ENCODE data around the gene CABP2.
"Not testable (repeated sequence)": the region's sequence is repeated elsewhere in the genome, so short reads cannot be mapped to it uniquely, and the experiment has no call there.

Gene CABP2

DNA sequence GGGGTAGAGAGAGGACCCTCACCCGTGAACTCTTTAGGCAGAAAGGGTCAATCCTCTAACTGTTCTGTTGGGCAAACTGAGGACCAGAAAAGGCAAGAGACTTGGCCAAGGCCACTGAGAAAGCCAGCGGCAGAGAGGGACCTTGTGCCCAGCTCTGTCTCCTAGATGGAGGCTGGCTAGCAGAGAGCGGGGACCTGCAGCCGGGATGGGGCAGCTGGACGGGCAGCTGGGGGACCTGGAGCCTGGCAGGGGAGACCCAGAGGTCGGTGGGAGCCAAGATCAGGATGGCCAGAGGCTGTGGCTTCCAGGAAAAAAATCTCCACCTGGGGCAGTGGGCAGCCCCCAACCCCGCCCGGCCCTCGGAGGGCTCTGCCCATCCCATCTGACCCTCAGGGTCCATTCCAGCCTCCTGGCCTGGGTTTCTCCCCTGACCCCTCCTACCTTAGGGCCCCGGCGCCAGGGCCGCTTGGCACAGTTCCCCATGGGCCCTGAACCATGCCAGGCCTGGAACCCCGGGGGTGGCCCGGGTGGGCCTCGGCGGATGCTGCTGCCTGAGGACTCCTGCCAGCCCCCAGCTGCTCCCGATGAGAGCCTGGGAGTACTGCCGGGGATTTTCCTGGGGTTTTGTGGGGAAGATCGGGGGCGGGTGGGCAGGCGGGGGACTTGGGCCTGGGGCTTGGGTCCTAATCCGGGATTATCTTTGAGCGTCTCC is at the start of gene CABP2:
Gene CABP2, minus strand, starts transcription at position 603 of the 712 bp plus-strand sequence. Its CDS starts 120 bp downstream, at position 483.
- no peak for DNase-seq

DNA sequence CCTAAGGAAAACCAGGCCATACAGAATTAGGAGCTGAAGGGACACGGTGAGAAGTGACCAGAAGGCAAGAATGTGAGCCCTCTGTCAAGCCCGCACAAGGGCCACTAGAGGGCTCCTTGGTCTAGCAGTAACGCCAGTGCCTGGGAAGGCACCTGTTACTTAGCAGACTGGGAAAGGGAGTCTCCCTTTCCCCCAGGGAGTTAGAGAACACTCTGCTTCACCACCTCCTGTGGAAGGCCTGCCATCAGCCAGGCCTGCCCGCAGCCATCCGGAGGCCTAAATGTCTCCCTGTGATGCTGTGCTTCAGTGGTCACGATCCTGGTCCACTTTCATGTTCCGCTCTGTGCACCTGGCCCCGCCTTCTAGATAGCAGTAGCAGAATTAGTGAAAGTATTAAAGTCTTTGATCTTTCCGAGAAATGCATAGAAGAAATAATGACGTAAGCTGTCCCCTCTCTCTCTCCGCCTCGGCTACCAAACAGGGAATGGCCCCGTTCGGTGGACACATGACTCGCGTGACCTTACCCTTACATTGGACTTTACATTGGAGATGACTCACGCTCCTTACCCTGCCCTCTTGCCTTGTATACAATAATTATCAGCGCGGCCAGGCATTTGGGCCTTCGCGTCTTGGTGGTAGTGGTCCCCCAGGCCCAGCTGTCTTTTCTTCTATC is 49.6 kb upstream of the CABP2 start:
- DNase-seq, result peak; percentile 79

DNA sequence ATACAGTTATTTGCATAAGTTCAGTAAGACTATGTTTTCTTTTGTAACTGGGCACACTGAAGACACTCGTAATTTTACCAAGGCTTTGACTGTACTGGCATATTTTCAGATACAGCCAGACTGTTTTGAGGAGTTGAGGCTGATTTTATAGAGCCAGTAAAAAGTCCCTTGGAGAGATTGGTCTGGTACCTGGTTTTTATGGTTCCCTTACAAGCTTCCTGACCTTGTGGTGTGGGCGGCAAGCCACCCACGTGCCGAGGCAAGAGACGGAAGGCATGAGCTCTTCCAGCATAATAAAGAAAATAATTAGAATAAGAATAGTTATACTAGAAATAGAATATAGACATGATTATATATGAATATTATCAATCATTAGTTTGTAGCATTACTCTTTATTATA is 49.1 kb upstream of the CABP2 start:
- no peak for DNase-seq

DNA sequence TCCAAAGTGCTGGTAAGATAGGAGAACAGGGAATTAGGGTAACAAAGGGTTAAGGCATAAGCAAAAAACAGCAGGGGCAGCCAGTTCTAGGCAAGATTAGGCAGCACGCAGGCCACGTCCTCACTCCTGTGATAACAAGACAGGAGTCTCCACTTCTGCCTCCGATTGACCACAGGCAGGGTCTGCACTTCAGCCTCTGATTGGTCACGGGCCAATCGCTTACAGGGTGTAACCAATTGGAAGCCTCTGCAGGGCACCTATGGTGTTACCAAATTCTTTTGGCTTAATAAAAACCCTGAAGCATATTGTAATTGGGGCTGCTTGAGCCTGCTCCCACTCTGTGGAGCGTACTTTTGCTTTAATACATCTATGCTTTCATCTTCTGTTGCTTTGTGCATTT is 48.2 kb upstream of the CABP2 start:
- no peak for DNase-seq

DNA sequence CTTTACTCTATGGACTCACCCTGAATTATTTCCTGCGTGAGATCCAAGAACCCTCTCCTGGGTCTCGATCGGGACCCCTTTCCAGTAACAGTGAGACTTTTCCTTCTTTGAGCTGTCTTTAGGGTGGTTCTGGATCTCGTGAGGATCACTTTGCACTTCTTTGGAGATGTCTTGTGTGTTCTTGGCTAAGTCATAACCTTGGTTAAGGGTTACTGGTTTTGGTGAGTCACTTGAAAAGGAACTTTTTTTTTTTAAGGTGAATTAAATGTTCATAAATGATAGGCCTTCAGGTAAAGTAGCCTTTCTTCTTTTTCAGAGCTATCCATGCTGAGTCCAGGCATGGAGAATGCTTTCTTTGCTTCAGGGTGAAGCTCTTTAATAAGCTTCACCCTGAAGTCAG is 41.0 kb upstream of the CABP2 start:
- no peak for DNase-seq

DNA sequence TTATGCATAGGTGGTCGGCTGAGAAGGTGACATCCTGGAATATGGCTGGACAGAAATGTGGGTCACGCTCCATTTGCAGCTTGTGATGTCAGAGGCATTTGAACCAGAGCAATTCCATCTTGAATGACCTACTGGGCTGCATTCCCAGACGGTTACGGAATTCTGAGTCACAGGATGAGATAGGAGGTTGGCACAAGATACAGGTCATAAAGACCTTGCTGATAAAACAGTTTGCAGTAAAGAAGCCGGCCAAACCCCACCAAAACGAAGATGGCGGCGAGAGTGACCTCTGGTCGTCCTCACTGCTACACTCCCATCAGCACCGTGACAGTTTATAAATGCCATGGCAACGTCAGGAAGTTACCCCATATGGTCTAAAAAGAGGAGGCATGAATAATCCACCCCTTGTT is 40.5 kb upstream of the CABP2 start:
- DNase-seq, result peak; percentile 91

DNA sequence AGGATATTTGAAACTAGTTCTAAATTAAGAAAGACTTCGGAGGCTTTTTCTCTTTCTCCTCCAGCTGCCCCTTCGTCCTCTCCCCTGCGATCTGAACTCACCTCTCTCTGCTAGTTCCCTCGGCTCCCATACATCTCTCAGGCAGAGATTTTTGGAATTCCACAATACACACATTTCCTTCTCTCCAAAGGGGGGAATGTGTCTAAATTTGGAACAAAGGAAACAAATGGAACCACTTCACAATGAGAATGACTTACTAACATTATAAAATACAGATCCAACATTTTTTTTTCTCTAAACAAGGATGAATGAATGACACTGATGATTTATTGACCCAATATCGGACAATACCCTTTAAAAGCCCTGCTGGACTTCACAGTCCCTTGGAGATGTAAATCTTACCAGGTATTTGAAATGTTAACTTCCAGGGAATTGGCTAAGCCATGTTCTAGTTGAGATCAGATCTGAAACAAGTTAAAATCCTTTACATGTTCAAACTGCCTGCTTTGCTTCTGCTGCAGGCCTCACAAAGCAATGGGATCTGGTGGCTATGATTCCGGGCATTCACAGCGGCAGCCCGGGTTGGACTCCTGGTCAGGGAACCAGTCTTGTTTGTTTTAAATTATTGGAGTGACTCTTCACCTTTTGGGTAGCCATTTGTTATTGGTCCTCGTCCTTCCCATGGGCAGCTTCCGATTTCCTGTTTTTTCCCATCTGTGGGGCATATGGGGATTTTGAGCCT is 39.9 kb upstream of the CABP2 start:
- DNase-seq, result no peak

DNA sequence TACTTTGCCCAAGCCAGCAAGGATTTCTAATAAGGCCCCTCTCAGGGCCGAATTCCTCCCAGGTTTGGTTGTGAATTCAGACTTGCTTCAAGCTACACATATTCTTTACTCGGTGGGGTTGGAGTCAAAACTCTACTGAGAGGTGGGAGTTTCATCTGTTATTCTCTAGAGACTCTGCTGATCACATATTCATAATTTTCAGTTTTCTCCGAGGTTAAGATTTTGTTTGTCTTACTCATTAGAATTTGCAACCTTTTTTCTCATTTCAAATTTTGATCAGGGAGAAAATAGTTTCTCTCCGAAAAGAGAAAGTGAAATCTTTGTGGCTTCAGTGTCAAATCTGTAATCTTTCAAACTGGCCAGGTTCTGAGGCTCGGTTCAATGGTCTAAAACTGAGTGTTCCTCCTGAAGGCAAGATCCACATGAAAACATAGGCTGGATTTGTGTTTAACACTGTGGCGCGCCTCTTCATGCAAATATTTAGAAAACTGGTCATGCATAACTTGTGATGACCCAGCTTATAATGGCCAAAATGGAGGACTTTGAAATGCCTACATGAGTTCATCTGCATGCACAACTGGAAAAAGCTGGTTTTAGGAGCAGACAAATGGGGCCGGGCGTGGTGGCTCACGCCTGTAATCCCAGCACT is 38.8 kb upstream of the CABP2 start:
- no peak for DNase-seq

DNA sequence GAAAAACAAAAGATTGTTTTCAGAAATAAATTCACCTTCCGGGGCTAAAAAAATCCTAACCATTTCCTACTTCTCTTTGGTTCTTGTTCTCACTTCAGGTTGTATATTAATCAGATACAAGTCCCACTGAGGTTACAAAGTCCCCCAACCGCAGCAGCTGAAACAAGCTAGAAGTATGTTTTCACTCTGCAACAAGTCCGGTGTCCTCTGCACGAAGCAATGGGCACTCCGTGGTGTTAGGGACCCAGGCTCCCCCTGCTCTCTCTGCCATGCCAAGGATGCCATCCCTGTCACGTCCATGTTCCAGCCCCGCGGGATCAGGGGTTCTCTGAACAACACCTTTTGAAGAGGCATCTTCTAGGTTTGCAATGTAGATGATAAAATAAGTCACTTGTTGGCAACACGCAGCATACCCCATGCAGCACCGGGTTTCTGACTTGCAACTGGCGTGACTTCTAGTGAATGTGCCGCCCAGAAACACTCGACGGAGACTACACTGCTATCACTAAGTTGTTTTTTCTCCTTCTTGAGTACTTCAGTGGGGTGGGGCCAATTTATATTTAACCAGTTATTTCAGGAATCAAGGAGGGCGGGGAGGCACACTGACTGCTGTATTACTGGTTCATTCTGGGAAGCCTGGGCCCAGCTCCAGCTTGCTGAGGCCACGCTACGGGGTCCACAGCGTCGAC is 35.0 kb upstream of the CABP2 start:
- no peak for DNase-seq

DNA sequence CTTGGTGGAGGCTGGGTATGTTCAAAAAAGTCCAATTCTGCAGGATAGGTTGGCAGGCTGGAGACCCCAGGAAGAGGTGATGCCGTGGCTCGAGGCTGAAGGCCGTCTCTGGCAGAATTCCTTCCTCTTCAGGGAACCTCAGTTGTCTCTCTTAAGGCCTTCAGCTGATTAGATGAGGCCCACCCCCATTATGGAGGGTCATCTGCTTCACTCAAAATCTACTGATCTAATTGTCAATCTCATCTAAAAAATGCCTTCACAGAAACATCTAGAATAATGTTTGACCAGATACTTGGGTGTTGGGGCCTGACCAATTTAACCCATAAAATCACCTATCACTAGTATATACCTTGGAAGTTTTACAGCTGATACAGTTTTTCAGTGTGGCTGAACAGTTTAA is 33.0 kb upstream of the CABP2 start:
- no peak for DNase-seq

DNA sequence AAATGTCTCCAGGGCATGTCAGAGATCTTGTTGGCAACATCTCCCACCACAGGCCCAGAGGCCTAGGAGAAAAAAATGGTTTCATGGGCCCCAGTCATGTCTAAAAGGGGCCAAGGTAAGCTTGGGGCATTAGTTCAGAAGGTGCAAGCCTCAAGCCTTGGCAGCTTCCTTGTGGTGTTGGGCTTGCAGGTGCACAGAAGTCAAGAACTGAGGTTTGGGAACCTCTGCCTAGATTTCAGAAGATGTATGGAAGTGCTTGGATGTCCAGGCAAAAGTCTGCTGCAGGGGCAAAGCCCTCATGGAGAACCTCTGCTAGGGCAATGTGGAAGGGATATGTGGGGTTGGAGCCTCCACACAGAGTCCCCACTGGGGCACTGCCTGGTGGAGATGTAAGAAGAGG is 28.5 kb upstream of the CABP2 start:
- DNase-seq, result not testable (repeated sequence)

DNA sequence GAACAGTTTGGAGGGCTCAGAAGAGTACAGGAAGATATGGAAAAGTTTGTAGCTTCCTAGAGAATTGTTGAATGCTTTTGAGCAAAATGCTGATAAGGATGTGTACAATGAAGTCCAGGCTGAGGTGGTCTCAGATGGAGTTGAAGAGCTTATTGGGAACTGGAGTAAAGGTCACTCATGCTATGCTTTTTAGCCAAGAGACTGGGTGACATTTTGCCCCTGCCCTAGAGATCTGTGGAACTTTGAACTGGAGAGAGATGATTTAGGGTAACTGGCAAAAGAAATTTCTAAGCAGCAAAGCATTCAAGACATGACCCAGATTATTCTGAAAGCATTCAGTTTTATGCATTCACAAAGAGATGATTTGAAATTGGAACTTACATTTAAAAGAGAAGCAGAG is 27.9 kb upstream of the CABP2 start:
- DNase-seq, result no peak

DNA sequence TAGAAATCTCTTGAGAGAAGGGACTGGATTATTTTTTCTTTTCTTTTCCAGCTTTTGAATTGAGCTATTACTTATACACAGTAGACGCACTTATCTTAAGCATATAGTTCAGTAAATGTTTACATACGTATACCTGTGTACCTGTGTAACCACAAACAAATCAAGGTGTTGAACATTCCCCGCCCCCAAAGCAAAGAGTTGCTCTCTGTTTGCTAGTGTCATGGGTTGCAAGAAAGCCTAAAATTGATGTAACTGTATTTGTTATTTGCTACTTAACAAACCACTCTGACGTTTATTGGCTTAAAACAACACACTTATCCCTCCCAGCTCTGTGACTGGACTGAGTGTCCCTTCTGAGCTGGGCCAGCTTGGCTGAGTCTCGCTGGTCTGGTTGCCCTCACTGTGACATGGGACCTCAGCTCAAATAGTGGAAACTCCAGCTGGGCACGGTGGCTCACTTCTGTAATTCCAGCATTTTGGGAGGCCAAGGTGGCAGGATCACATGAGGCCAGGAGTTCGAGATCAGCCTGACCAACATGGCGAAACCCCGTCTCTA is 25.4 kb upstream of the CABP2 start:
- no peak for DNase-seq

DNA sequence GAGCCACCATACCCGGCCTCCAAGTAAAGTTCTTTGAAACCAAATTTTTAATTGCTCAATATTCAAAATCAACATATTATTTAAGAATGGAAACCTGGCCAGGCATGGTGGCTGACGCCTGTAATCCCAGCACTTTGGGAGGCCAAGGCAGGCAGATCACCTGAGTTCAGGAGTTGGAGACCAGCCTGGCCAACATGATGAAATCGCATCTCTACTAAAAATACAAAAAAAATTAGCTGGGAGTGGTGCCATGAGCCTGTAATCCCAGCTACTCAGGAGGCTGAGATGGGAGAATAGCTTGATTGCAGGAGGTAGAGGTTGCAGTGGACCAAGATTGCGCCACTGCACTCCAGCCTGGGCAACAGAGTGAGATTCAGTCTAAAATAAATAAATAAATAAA is 24.9 kb upstream of the CABP2 start:
- not testable (repeated sequence) for DNase-seq

DNA sequence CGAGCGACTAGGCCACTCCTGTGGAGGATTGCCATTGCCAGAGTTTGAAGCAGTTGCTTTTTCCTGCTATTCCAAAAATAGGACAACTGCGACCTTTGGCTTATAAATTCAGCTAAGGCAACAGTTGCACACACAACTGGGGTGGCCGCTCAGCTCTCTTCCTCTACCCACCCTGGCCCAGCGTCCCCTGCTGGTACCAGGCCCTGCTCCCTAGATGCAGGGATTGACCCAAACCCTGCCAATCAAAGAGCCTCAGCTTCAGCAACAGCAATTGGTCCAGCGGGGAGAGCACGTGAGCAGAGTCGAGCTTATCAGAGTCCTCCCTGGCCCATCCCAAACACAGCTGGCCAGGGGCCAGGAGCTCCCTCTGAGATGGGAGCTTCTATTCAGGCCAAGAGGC is 22.0 kb upstream of the CABP2 start:
- DNase-seq, result no peak

DNA sequence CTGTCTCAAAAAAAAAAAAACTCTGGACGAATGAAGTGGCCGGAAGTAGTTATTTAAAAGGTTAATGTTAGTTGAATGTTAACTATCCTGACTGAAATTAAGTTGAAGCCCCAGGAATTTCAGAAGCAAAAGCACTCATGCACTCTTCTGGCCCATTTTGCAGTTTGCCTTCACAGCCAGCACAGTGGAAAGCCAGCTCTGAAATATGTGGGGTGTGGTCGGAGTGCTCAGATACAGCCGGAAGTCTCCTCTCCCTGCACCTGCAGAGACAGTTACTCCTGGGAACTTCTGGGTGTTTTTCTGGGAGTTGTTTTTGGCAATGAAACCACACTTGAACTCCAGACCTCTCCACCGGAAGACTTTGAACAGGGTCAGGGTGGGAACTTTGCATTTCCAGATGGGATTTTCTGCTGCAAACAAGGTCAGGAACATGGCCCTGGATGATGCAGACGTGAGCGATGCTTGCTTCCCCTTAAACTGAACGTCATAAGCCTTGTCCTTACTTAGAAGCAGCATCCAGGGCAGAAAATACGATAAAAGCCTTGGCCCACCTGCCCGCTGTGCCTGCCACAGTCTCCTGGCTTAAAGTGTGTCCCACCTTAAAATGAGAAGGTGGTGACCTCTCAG is 21.5 kb upstream of the CABP2 start:
- DNase-seq, result no peak

DNA sequence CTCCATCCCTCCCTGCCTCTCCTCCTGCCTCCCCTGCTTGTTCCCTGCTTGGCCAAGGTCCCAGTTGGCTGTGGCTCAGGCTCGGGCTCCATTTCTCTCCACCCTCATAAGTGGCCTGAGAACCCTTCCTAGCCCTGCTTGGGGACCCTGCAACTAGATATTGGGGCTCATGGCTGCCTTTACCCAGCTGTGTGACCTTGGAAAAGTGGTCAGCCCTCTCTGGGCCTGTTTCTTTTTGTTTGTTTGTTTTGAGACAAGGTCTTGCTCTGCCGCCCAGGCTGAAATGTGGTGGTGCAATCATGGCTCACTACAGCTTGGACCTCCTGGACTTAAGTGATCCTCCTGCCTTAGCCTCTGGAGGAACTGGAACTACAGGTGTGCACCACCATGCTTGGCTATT is 20.3 kb upstream of the CABP2 start:
- DNase-seq, result no peak

DNA sequence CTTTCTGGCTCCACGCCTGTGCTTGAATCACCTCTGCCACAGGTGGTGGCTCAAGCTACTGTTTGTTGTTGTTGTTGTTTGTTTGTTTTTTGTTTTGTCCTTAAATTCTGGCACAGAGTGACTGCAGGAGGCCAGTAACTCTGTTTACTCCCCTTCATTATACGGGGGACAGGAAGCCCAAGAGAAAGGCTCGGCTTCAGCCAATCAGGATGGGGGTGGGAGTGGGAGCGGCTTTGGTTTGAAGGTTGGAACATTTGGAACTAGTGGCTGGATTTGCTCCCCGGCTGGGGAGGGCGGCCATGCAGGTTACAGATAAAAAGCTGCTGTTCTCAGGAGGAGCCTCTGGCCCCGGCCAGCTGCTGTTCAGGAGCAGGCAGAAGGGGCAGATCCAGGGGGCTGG is 19.7 kb upstream of the CABP2 start:
- no peak for DNase-seq

DNA sequence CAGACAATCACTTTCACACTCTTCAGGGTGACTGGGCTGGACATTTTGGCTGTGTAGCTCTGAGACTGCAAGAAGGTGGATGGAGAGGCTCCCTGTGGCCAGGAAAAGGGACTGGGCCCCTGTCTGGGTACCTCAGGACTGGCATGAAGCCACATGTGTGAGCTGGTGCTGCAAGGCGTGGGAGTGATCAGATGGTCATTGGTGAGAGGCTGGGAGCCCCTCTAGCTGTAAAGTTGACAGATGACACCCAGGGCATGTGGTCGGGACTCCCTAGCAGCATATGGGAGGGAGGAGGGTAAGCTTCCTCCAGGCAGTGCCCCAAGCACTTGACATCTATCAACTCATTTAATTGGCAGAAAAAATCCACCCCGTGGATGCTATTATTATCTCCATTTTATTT is 18.9 kb upstream of the CABP2 start:
- no peak for DNase-seq

DNA sequence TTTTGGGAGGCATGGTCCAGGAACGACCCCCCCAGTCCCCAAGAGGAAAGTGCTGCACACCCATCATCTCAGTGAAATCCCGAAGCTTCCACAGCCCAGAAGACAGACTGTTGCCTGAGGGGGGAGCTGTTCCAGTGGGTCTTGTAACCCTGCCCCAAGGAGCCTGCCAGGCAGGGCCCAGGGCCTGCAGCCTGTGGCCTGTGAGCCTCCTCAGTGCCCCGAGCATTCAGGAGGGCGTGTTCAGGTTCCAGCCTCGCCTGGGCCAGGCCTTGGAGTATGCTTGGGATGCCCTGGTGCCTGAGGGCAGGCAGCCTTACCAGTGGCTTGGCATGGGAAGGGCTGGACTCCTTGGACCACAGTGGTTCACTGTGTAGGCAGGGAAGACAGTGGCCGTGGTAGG is 18.0 kb upstream of the CABP2 start:
- DNase-seq, result no peak

DNA sequence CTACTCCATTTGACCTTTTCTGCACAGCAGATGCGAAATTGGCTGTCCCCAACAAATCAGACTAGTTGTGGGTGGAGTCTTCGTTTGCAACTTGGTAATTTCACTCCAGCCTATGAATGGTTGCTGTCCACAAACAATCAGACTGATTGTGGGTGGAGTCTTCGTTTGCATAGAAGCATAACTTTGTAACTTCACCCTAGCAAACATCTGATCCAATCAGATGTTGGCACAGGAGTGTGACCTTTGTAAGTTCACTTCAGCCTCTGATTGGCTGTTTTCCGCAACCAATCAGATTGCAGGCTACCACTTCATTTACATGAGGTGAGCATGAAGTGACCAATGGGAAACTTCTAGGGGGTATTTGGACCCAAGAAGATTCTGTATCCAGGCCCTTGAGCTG is 16.3 kb upstream of the CABP2 start:
- DNase-seq, result no peak

DNA sequence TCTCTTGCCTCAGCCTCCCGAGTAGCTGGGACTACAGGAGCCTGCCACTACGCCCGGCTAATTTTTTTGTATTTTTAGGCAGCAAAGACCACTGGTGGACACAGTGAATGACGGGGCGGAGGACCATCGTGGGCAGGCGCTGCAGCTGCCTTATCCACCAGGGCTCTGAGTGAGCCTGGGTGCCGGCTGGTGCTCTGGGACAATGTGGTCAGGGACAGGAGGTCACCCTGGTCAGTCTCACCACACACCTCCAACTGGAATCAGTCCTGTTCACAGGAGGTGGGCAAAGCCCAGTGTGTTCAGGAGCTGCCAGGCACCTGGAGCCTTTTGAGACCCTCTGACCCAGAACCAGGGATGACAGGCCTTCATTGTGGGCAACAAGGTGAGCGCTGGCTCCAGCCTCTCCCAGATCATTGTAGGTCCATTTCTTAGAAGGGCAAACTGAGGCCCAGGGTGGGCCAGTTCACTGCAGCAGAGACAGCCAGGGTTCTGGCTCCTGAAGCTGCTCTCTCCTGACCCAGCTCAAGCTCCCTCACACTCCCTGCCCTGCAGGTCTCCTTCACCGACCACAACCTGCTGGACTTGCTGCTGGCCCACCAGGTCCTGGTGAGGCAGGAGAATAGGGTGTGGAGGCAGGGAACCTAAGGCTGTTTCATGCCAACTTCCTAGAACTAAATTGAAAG is 15.7 kb upstream of the CABP2 start:
- no peak for DNase-seq

Data from islet precursor cell (in vitro differentiated cells).